Adipocyte (in vitro differentiated cells): ENCODE measurements around the gene PATE1.
"Not testable (repeated sequence)": the region's sequence is repeated elsewhere in the genome, so short reads cannot be mapped to it uniquely, and the experiment has no call there.

Experiments used
- DNase-seq: peaks from one replicate; pipeline ENCODE4 v3.0.0-alpha.2; 2015; ENCODE audit warnings: low read depth
- H3K27me3 ChIP-seq: replicated peaks from 2 replicates; pipeline ENCODE4 v1.7.0; 2013; ENCODE audit warnings: mild to moderate bottlenecking, low read length, moderate library complexity; ENCODE audit not compliant: control insufficient read depth, insufficient read depth
- H3K36me3 ChIP-seq: 2 replicates; pipeline ENCODE4 v1.7.0; 2013; ENCODE audit warnings: low read length, mild to moderate bottlenecking, moderate library complexity; ENCODE audit not compliant: control insufficient read depth, insufficient read depth, severe bottlenecking
- H3K4me1 ChIP-seq: 2 replicates; pipeline ENCODE4 v1.7.0; 2013; ENCODE audit warnings: mild to moderate bottlenecking, low read length, moderate library complexity; ENCODE audit not compliant: control insufficient read depth, insufficient read depth
- H3K4me3 ChIP-seq: 2 replicates; pipeline ENCODE4 v1.7.0; 2013; ENCODE audit warnings: mild to moderate bottlenecking, low read length, moderate library complexity
- H3K9ac ChIP-seq: 2 replicates; pipeline ENCODE4 v1.7.0; 2013; ENCODE audit warnings: mild to moderate bottlenecking, low read length, moderate library complexity
- H3K9me3 ChIP-seq: 2 replicates; pipeline ENCODE4 v1.7.0; 2013; ENCODE audit warnings: mild to moderate bottlenecking, low read length, moderate library complexity; ENCODE audit not compliant: control insufficient read depth

PATE1 gene

GRCh38 chr11:125745979-125746378 is at the start of gene PATE1:
Gene PATE1, plus strand, starts transcription at chr11:125746279. Its CDS starts 26 bp downstream, at chr11:125746305.
- Histone ChIP-seq H3K9ac (no peak within 1 kb of the TSS), H3K27me3 (peaks cover 29% of the 10 kb centered on the region), H3K4me1 (no peaks in the 10 kb centered on the region), H3K36me3 (no peaks in the 10 kb centered on the region), H3K9me3 (no peaks in the 10 kb centered on the region), H3K4me3 (no peak within 1 kb of the TSS)
- DNase-seq, result no peak

- Histone ChIP-seq H3K4me1 (no peaks in the 10 kb centered on the region), H3K36me3 (no peaks in the 10 kb centered on the region), H3K27me3 (no peaks in the 10 kb centered on the region), H3K4me3 (no peak overlapping the region), H3K9ac (no peak overlapping the region), H3K9me3 (peaks cover 1% of the 10 kb centered on the region)
- no peak for DNase-seq
Measured at GRCh38 chr11:125701018-125701610, 45.0 kb upstream of the PATE1 start.

- peaks cover 6% of the 10 kb centered on the region for H3K9me3 ChIP-seq
- H3K36me3 ChIP-seq, result no peaks in the 10 kb centered on the region
- H3K4me1 ChIP-seq, result no peaks in the 10 kb centered on the region
- no peaks in the 10 kb centered on the region for H3K27me3 ChIP-seq
- H3K4me3 ChIP-seq, result no peak overlapping the region
- H3K9ac ChIP-seq, result no peak overlapping the region
- no peak for DNase-seq
Measured at GRCh38 chr11:125701858-125702621, 44.0 kb upstream of the PATE1 start.

- H3K36me3 ChIP-seq, H3K4me3 ChIP-seq, H3K9me3 ChIP-seq, H3K9ac ChIP-seq, H3K27me3 ChIP-seq, H3K4me1 ChIP-seq, DNase-seq: not testable (repeated sequence)
Measured at GRCh38 chr11:125704686-125705085, 41.4 kb upstream of the PATE1 start.

GRCh38 chr11:125720781-125721180 is 25.3 kb upstream of the PATE1 start:
- no peaks in the 10 kb centered on the region for H3K36me3 ChIP-seq
- H3K9ac ChIP-seq, result no peak overlapping the region
- H3K9me3 ChIP-seq, result no peaks in the 10 kb centered on the region
- H3K4me3 ChIP-seq, result no peak overlapping the region
- no peaks in the 10 kb centered on the region for H3K4me1 ChIP-seq
- DNase-seq, result no peak
- H3K27me3 ChIP-seq, result peaks cover 19% of the 10 kb centered on the region

GRCh38 chr11:125724125-125724524 is 22.0 kb upstream of the PATE1 start:
- H3K4me3 ChIP-seq, result no peak overlapping the region
- no peak overlapping the region for H3K9ac ChIP-seq

GRCh38 chr11:125728969-125729368 is 17.1 kb upstream of the PATE1 start:
- Histone ChIP-seq H3K36me3 (no peaks in the 10 kb centered on the region), H3K4me3 (no peak overlapping the region), H3K9ac (no peak overlapping the region), H3K4me1 (no peaks in the 10 kb centered on the region), H3K9me3 (peaks cover 4% of the 10 kb centered on the region), H3K27me3 (peaks cover 10% of the 10 kb centered on the region)
- no peak for DNase-seq

More at GRCh38 chr11:125724125-125724524, 22.0 kb upstream of the PATE1 start:
- Histone ChIP-seq H3K36me3 (no peaks in the 10 kb centered on the region), H3K9me3 (no peaks in the 10 kb centered on the region), H3K4me1 (no peaks in the 10 kb centered on the region), H3K27me3 (peaks cover 22% of the 10 kb centered on the region)
- peak; percentile 1 for DNase-seq

GRCh38 chr11:125740617-125741016 is 5.5 kb upstream of the PATE1 start:
- Histone ChIP-seq H3K27me3 (peaks cover 9% of the 10 kb centered on the region), H3K36me3 (no peaks in the 10 kb centered on the region), H3K9ac (no peak overlapping the region), H3K4me1 (no peaks in the 10 kb centered on the region), H3K4me3 (no peak overlapping the region), H3K9me3 (no peaks in the 10 kb centered on the region)
- DNase-seq, result no peak

GRCh38 chr11:125743681-125744080 is 2.4 kb upstream of the PATE1 start:
- peaks cover 29% of the 10 kb centered on the region for H3K27me3 ChIP-seq
- H3K4me1 ChIP-seq, result no peaks in the 10 kb centered on the region
- H3K9me3 ChIP-seq, result no peaks in the 10 kb centered on the region
- H3K9ac ChIP-seq, result no peak overlapping the region
- H3K36me3 ChIP-seq, result no peaks in the 10 kb centered on the region
- no peak overlapping the region for H3K4me3 ChIP-seq
- DNase-seq, result no peak

GRCh38 chr11:125750629-125751028 is 4.5 kb downstream of the PATE1 start:
- no peak for DNase-seq
- H3K9me3 ChIP-seq, result no peaks in the 10 kb centered on the region
- no peaks in the 10 kb centered on the region for H3K36me3 ChIP-seq
- H3K9ac ChIP-seq, result no peak overlapping the region
- no peaks in the 10 kb centered on the region for H3K4me1 ChIP-seq
- no peak overlapping the region for H3K4me3 ChIP-seq
- H3K27me3 ChIP-seq, result peaks cover 20% of the 10 kb centered on the region

- peaks cover 3% of the 10 kb centered on the region for H3K9me3 ChIP-seq
- H3K36me3 ChIP-seq, result no peaks in the 10 kb centered on the region
- no peaks in the 10 kb centered on the region for H3K27me3 ChIP-seq
- H3K4me1 ChIP-seq, result no peaks in the 10 kb centered on the region
- no peak for DNase-seq
- no peak overlapping the region for H3K9ac ChIP-seq
- H3K4me3 ChIP-seq, result no peak overlapping the region
Measured at GRCh38 chr11:125756050-125756449, 10.0 kb downstream of the PATE1 start.
